C1 segment of cervical spinal cord (tissue), 14 donors: ENCODE results near the gene LDLRAD3.
A peak's percentile ranks its signal among the peaks of the same experiment; 100 is the strongest.

Experiments used
- DNase-seq, 14 donors: peaks; one replicate each; lab custom pipeline; 2025; lab: John Stamatoyannopoulos, UW

Gene LDLRAD3

GRCh38 chr11:35927104-35927503, 16.8 kb upstream of the LDLRAD3 start:
- peak in 2 of 14 donors; percentile 17 to 58 for DNase-seq

DNA sequence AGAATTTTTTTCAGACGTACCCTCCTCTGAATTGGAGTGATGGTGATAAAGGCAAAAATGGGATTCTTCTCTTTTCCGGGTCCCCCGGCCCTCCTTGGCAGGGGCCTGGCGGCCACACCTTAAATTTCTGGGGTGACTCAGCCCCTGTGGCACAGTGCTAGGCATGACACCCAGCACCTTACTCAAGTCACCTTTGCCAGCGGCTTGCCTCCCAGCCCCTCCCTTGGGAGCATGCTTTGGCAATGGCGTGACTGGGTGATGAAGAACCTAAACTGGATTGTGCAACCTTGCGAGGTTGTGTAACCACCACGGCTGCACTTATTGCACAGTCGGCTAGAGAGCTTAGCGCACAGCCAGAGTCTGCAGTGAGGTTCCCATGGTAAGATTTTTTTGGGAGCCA, 16.2 kb upstream of the LDLRAD3 start:
- peak in 2 of 14 donors; percentile 32 to 44 for DNase-seq

GRCh38 chr11:35928688-35929395, 15.0 kb upstream of the LDLRAD3 start:
- DNase-seq: no peak

DNA sequence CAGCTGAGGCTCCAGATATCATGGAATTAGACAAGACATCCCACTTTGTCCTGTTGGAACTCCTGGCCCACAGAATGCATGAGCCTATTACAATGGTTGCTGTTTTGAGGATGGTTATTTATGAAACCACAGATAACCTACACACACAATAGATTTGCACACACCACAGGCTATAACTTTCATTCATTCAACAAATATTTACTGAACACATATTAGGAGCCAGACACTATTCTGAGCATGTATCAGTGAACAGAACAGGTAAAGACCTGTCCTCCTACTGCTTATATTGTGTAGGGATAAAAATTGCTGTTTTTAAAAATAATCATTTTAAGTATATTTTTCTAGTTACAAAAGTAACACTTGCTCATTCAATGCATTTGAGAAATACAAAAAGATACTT, 13.4 kb upstream of the LDLRAD3 start:
- DNase-seq: no peak

- no peak for DNase-seq
Measured at GRCh38 chr11:35932121-35932520, 11.7 kb upstream of the LDLRAD3 start.

GRCh38 chr11:35932681-35933319, 11.1 kb upstream of the LDLRAD3 start:
- DNase-seq: no peak

DNA sequence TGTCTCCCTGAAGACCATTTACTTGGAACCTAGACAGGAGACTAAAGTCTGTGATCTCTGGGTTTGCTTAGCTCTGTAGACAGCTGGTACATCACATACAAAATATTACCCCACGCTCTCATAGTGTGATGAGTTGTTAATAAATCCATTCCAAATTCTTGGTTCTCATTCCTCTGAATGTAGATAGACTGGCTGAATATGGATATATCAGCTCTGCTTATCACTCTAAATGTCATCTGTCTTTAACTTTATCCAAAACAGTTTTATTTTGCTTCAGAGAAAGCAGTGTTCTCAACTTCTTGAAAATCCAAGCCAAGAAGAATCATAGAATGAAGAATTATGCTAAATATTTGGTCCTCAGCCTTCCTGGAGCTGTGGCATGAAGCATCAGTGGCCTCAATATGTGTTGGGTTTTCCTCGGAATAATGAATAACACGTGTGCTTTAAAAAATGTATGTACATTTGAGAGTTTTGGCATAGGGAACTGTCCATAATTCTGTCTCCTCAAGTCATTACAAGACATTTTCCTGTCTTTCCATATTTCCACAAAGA, 10.5 kb upstream of the LDLRAD3 start:
- no peak for DNase-seq

- DNase-seq: no peak
Measured at GRCh38 chr11:35934271-35934670, 9.6 kb upstream of the LDLRAD3 start.

GRCh38 chr11:35934981-35935380, 8.9 kb upstream of the LDLRAD3 start:
- no peak for DNase-seq

DNA sequence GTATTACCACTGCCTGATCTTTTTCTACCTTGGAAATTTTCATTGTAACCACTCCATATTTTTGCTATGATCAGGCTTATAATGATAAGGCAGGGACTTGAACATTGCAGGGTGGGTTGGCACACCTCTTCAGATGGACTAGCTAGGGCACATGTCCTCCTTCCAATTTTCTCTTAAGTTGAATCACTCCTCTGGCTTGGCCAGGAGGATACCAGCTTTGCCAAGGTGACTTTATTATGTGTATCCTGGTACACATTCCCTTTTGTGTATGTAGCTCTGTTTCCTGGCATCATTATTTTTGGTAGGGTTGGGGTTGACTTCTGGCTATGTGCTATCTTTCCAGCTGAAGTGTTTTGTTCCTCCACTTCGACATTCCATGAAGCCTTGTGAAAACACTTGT, 8.5 kb upstream of the LDLRAD3 start:
- no peak for DNase-seq

- DNase-seq: no peak
Measured at GRCh38 chr11:35937111-35937510, 6.8 kb upstream of the LDLRAD3 start.

GRCh38 chr11:35937700-35938099, 6.2 kb upstream of the LDLRAD3 start:
- no peak for DNase-seq

- no peak for DNase-seq
Measured at GRCh38 chr11:35938231-35938630, 5.6 kb upstream of the LDLRAD3 start.

DNA sequence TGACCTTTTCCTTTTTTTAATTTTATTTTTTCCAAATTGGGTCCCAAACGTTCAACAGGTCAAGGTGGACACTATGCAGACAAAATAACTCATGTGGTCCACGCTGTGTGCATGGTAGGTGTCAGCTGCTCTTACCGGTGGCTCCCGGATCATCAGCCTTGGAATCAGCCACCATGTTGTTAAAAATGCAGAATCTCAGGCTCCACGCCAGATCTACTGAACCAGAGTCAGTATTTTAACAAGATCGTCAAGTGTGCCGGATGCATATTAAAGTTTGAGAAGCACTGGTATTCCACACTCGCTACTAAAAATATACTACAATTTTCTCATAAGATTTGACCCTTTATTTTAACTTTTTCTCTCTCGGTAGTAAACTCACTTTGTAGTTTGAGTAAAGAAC, 553 bp upstream of the LDLRAD3 start:
- no peak for DNase-seq

GRCh38 chr11:35944503-35945136, 758 bp downstream of the LDLRAD3 start:
- DNase-seq: peak in 8 of 14 donors; percentile 42 to 63 (median 53)

DNA sequence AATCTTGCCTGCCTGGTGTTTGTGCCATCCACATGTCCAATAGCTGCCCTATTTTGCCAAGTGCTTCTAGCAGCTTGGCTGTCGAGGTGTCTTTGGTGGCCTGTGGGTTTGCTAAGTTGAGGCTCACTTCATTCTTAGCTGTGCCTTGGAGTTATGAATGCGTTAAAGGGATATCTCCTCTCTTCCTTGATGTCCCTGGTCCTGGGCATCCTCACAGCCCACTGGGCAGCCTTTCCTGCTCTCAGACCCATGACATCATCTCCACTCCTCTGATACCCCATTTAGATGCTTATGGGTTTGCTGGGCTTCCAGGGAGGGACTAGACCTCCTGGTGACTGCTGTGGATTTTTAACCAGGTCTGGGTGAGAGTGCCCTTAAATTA, 1.3 kb downstream of the LDLRAD3 start:
- DNase-seq: peak in 1 of 14 donors; percentile 34

- DNase-seq: no peak
Measured at GRCh38 chr11:35946766-35947165, 2.9 kb downstream of the LDLRAD3 start.

DNA sequence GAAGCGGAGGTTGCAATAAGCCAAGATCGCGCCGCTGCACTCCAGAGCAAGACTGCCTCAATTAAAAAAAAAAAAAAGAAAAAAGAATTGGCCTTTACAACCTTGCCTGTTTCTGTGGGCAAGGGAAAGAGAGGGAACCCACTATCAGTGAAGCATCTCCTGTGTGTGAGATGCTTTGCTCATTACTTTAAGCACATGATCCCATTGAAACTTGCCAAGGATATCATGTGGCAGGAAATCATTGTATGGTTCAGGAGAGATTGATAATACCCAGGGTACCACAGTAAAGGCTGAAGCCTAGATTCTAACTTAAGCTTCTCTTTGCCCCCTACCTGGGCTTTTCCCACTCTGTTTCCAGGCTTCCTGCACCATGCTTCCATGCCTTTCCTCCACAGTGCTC, 3.6 kb downstream of the LDLRAD3 start:
- DNase-seq: no peak

GRCh38 chr11:35949242-35949641, 5.4 kb downstream of the LDLRAD3 start:
- no peak for DNase-seq

DNA sequence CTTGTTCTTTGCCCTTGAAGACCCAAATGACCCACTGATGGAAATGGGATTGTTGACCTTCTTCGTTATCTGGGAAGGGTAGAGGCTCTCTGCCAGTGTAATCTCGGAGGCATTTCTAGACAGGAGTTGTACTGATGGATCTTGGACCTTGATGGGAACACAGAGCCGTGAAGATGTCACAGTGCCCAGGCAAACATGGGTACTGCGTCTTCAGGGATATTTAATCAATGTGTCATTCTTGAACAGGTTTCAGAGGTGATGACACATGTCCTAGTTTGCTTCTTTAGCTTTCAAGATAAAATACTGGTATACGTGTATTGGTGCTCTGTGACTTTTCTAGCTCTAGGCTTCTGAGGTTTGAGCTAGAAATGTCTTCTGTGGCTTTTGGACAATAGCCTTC, 6.2 kb downstream of the LDLRAD3 start:
- no peak for DNase-seq

DNA sequence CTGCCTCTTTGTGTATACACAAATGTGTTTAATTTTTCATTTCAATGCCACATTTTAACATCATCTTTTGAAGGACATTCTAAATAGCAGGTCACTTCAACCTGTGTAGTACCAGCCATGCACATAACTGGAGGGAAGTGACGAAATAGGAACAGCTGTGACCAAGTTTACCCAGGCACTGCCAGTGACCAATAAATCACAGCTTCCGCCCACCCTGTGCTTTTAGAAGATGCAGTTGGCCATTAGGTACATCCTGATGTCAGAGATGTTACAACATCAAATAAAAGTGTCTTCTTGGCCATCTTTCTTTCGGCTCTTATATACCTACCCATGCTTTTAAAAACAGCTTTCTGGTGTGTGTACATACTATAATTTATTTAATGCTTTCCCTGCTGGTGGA, 7.8 kb downstream of the LDLRAD3 start:
- no peak for DNase-seq

GRCh38 chr11:35953081-35953760, 9.4 kb downstream of the LDLRAD3 start:
- peak in 11 of 14 donors; percentile 24 to 75 (median 57) for DNase-seq
